ENCODE data around the gene HPCAL4.

DNA sequence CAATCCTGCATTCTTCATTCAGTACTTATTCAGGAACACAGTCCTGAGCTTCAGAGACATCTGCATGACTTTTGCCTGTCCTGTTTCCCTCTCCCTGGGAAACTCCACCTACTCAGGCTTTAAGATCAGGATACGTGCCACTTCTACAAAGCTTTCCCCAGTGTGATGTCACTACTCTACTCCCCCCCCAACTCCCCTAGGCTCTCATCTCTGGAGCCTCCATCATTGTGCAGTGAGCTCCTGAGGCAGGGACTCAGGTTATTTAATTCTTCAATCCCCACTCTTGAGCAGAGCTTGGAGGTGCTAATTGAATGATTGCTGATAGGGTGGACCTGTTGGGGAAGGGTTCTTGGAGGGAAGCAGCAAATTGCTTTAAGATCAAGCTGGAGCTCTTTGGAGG is 20.5 kb downstream of the HPCAL4 start:
- TF ChIP-seq, protein P1, sequence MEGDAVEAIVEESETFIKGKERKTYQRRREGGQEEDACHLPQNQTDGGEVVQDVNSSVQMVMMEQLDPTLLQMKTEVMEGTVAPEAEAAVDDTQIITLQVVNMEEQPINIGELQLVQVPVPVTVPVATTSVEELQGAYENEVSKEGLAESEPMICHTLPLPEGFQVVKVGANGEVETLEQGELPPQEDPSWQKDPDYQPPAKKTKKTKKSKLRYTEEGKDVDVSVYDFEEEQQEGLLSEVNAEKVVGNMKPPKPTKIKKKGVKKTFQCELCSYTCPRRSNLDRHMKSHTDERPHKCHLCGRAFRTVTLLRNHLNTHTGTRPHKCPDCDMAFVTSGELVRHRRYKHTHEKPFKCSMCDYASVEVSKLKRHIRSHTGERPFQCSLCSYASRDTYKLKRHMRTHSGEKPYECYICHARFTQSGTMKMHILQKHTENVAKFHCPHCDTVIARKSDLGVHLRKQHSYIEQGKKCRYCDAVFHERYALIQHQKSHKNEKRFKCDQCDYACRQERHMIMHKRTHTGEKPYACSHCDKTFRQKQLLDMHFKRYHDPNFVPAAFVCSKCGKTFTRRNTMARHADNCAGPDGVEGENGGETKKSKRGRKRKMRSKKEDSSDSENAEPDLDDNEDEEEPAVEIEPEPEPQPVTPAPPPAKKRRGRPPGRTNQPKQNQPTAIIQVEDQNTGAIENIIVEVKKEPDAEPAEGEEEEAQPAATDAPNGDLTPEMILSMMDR (IDR thresholded peaks at IDR 0.05; ENCODE audit: low read length) = no peak
- TF ChIP-seq EZH2 (optimal IDR thresholded peaks at IDR 0.05; ENCODE audit: low read depth, low read length) = no peak
- no peak for TF ChIP-seq EZH2phosphoT487 (IDR thresholded peaks at IDR 0.05; ENCODE audit: low read length)
